Tibial nerve (tissue), 4 donors: ENCODE data around the gene STAM2. TPM values are rescaled to one million over a fixed set of nuclear protein-coding genes. Genes with fewer than 3 reads are reported as not detected.
"Not testable (repeated sequence)": the region's sequence is repeated elsewhere in the genome, so short reads cannot be mapped to it uniquely, and the experiment has no call there.

Source experiments
- DNase-seq, 2 donors: peaks; one replicate each; pipeline ENCODE4 v3.0.0-alpha.2; 2019; ENCODE audit warnings: low spot score in 2 of 2
- H3K27ac ChIP-seq, 4 donors: fragments of 200-600 bp; sonication (generic) in 3 of 4; one replicate each; pipeline ENCODE4 v1.5.1; 2017 to 2019; ENCODE audit warnings: mild to moderate bottlenecking in 1 of 4
- H3K27me3 ChIP-seq, 2 donors: fragments of 200-600 bp; sonication (generic) in 1 of 2; one replicate each; pipeline versions ENCODE4 v1.5.1 to v1.6.0; 2017 to 2019
- H3K36me3 ChIP-seq, 3 donors: fragments of 200-600 bp; sonication (generic); one replicate each; pipeline ENCODE4 v1.5.1; 2018 to 2019
- H3K4me1 ChIP-seq, 4 donors: fragments of 200-600 bp; sonication (generic) in 3 of 4; one replicate each; pipeline ENCODE4 v1.5.1; 2017 to 2019
- H3K4me3 ChIP-seq, 4 donors: fragments of 200-600 bp; sonication (generic) in 3 of 4; one replicate each; pipeline ENCODE4 v1.5.1; 2017 to 2019; ENCODE audit warnings: mild to moderate bottlenecking in 1 of 4, moderate library complexity in 1 of 4
- H3K9me3 ChIP-seq, 4 donors: fragments of 200-600 bp; sonication (generic) in 3 of 4; one replicate each; pipeline ENCODE4 v1.5.1; 2017 to 2019
- CTCF ChIP-seq, 5 experiments: fragments of 200-600 bp in 3 of 5; fragments of 450-650 bp in 2 of 5; sonication (generic) in 3 of 5; IDR thresholded peaks; one replicate each; pipeline ENCODE4 v1.5.1; 2016 to 2019; ENCODE audit warnings: antibody characterized with exemption in 5 of 5, mild to moderate bottlenecking in 3 of 5, moderate library complexity in 2 of 5
- EP300 ChIP-seq, 2 donors: sonication (generic); formaldehyde crosslinking; IDR thresholded peaks; one replicate each; pipeline ENCODE4 v1.6.1; 2017; ENCODE audit warnings: antibody characterized with exemption in 2 of 2, mild to moderate bottlenecking in 1 of 2
- POLR2A ChIP-seq, 2 donors: fragments of 450-650 bp; IDR thresholded peaks; one replicate each; pipeline ENCODE4 v1.6.1; 2017; ENCODE audit warnings: antibody characterized with exemption in 2 of 2, mild to moderate bottlenecking in 2 of 2, moderate library complexity in 2 of 2
- WGBS, 2 donors: methylation state at CpG; one replicate each; pipeline ENCODE4 v1.1.5; 2018; 5-methylcytosine and 5-hydroxymethylcytosine counted together
- total RNA-seq, 4 donors: library from RNA; depleted of rRNA; stranded (reverse); fragments of >200 nt; gene quantifications; one replicate each; pipeline ENCODE4 v1.1.0, GENCODE V29; 2016

STAM2 gene
- total RNA-seq, 4 donors from 2014 or later, result 18.9 to 45.4 (median 31.7) TPM

- TF ChIP-seq CTCF (IDR thresholded peaks at IDR 0.05) (no peak), EP300 (IDR thresholded peaks at IDR 0.05) (no peak), POLR2A (IDR thresholded peaks at IDR 0.05) (no peak)
- H3K4me1 ChIP-seq, result peaks cover 3 to 40% (median 25%) of the 10 kb centered on the region in 4 donors
- H3K4me3 ChIP-seq, result peak overlapping the region; percentile 62 to 89 (median 73)
Observed at GRCh38 chr2:152175012-152175367, 573 bp downstream of the STAM2 start.

DNA sequence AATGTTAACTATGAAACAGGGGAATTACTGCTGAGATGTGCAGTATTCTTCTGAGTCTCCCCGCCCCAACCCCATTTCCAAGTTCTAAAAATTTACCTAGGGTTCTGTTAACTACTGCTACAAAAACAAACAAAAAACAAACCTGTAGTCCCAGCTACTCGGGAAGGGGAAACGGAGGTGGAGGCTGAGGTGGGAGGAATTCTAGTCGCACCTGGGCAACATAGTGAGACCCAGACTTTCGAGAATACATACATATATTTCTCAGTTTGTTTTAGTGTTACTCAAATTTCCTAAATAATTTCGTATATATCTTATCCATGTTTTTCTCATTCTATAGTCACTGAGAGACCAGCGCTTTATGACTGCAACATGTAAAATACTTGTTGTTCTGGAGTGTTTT, 989 bp downstream of the STAM2 start:
- DNase-seq, result no peak
- peaks cover 3 to 42% (median 25%) of the 10 kb centered on the region in 4 donors for H3K4me1 ChIP-seq
- H3K4me3 ChIP-seq, result peak overlapping the region; percentile 62 to 89 (median 73)
- H3K36me3 ChIP-seq, result no peaks in the 10 kb centered on the region
- TF ChIP-seq EP300 (IDR thresholded peaks at IDR 0.05) (no peak), CTCF (IDR thresholded peaks at IDR 0.05) (no peak), POLR2A (IDR thresholded peaks at IDR 0.05) (no peak)
- no peaks in the 10 kb centered on the region for H3K27me3 ChIP-seq
- 24% methylated on average over 7 of the region's 7 CpGs for WGBS, 2 donors
- no peaks in the 10 kb centered on the region for H3K9me3 ChIP-seq
- peak overlapping the region; percentile 90 to 96 (median 92) for H3K27ac ChIP-seq

More at GRCh38 chr2:152175012-152175367, 573 bp downstream of the STAM2 start:
- Histone ChIP-seq H3K27ac (peak overlapping the region; percentile 90 to 96 (median 92)), H3K9me3 (no peaks in the 10 kb centered on the region), H3K27me3 (no peaks in the 10 kb centered on the region), H3K36me3 (no peaks in the 10 kb centered on the region)
- 0% methylated on average over 10 of the region's 10 CpGs for WGBS, 2 donors
- peak in 1 of 2 donors; percentile 8 for DNase-seq

- Histone ChIP-seq H3K4me1 (peaks cover 3 to 45% (median 29%) of the 10 kb centered on the region in 4 donors), H3K27ac (peak overlapping the region in 1 of 4 donors; percentile 3), H3K9me3 (no peaks in the 10 kb centered on the region), H3K27me3 (no peaks in the 10 kb centered on the region), H3K36me3 (no peaks in the 10 kb centered on the region), H3K4me3 (peak overlapping the region in 1 of 4 donors; percentile 62)
- TF ChIP-seq EP300 (IDR thresholded peaks at IDR 0.05) (no peak), CTCF (IDR thresholded peaks at IDR 0.05) (no peak), POLR2A (IDR thresholded peaks at IDR 0.05) (no peak)
- DNase-seq, result no peak
- WGBS, 2 donors, result 49 to 50% methylated on average over 2 of the region's 2 CpGs
Observed at GRCh38 chr2:152173831-152174230, 1.7 kb downstream of the STAM2 start.

DNA sequence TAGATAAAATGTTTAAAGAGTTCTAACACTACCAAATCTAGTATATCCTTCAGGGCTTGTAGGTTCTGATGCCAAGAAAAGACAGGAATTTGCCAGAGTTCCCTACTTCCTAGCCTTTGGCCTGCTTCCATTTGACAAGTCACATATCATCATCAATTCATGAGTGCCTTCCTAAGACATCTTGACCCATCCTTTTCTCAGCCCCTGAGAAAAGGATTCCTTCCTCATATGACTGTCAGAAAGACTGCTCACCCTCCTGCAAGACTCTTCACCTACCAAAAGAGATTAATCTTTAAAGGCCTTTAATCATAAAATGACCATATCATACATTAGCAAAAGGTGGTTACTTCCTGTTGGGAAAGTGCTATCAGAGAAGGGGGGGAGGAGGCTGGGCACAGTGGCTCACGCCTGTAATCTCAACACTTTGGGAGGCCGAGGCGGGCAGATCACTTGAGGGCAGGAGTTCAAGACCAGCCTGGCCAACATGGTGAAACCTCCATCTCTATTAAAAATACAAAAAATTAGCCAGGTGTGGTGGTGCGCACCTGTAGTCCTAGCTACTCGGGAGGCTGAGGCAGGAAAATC, 3.3 kb downstream of the STAM2 start:
- Histone ChIP-seq H3K27ac (peak overlapping the region in 2 of 4 donors; percentile 9 to 74), H3K4me1 (peaks cover 3 to 58% (median 35%) of the 10 kb centered on the region in 4 donors)
- not testable (repeated sequence) for H3K9me3 ChIP-seq, DNase-seq, H3K36me3 ChIP-seq, H3K4me3 ChIP-seq, H3K27me3 ChIP-seq
- WGBS, 2 donors, result 94 to 98% methylated on average over 5 of the region's 5 CpGs

DNA sequence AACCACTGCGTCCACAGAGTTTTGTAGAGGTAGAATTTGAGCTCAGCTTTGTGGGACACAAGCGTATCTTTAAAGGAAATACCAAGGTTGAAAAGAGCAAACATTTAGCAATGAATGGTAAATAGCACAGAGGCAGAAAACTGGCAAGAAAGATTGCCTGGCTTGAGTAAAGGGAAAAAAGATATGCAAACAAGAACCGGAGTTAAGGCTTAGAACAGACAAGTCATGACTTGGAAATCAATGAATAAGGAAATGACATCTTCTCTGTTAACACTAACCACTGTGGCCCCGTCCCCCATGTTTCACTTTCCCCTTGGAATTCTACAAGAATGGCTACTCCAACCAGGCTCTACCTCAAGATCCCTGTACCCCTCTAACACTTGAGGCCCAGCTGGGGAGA, 3.8 kb downstream of the STAM2 start:
- H3K4me1 ChIP-seq, result peaks cover 3 to 64% (median 40%) of the 10 kb centered on the region in 4 donors

GRCh38 chr2:152169158-152169557, 6.4 kb downstream of the STAM2 start:
- H3K27ac ChIP-seq, H3K9me3 ChIP-seq, H3K4me3 ChIP-seq, H3K36me3 ChIP-seq, DNase-seq, H3K27me3 ChIP-seq: not testable (repeated sequence)
- peaks cover 3 to 74% (median 36%) of the 10 kb centered on the region in 4 donors for H3K4me1 ChIP-seq
- 89 to 90% methylated on average over 7 of the region's 7 CpGs for WGBS, 2 donors

More for the DNA sequence above, 3.8 kb downstream of the STAM2 start:
- no peak for TF ChIP-seq CTCF (IDR thresholded peaks at IDR 0.05)
- no peaks in the 10 kb centered on the region for H3K36me3 ChIP-seq
- H3K9me3 ChIP-seq, result no peaks in the 10 kb centered on the region
- DNase-seq, result no peak
- 31 to 35% methylated on average over 4 of the region's 4 CpGs for WGBS, 2 donors
- H3K27ac ChIP-seq, result peak overlapping the region in 3 of 4 donors; percentile 6 to 74 (median 9)
- no peaks in the 10 kb centered on the region for H3K27me3 ChIP-seq
- H3K4me3 ChIP-seq, result no peak overlapping the region

DNA sequence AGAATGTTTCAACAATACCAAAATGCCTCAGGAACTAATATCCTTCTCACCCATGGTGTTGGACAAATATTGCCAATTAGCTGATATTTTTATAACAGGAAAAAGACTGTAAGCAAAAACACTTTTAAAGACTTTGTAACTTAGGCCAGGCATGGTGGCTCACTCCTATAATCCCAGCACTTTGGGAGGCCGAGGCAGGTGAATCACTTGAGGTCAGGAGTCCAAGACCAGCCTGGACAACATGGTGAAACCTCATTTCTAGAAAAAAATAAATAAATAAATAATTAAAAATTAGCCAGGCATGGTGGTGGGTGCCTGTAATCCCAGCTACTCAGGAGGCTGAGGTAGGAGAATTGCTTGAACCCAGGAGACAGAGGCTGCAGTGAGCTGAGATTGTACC, 8.1 kb downstream of the STAM2 start:
- WGBS, 2 donors, result 87 to 94% methylated on average over 1 of the region's 1 CpG
- H3K27me3 ChIP-seq, H3K9me3 ChIP-seq, H3K36me3 ChIP-seq, DNase-seq, H3K4me3 ChIP-seq: not testable (repeated sequence)
- H3K27ac ChIP-seq, result peak overlapping the region in 1 of 4 donors; percentile 26
- peaks cover 3 to 71% (median 30%) of the 10 kb centered on the region in 4 donors for H3K4me1 ChIP-seq
